CD14-positive monocyte (primary cell): Measurements from ENCODE around the gene ACACB. TPM values are rescaled to one million over a fixed set of nuclear protein-coding genes. Genes with fewer than 3 reads are reported as not detected.

Experiments
- DNase-seq, 3 donors: peaks; one replicate each; pipeline ENCODE4 v3.0.0-alpha.2; 2011 to 2022
- H2AFZ ChIP-seq: 2 replicates; pipeline ENCODE4 v1.6.0; 2012; ENCODE audit warnings: mild to moderate bottlenecking, low read depth, low read length, inconsistent platforms; ENCODE audit not compliant: insufficient read depth, poor library complexity, severe bottlenecking
- H3K27ac ChIP-seq, 2 donors: 1 replicate in 1 of 2; 2 replicates in 1 of 2; pipeline ENCODE4 v1.5.1; 2012 to 2013; ENCODE audit warnings: low read length in 2 of 2, control low read depth in 1 of 2, inconsistent platforms in 1 of 2, low read depth in 1 of 2, mild to moderate bottlenecking in 1 of 2
- H3K27me3 ChIP-seq, 2 donors: one replicate each; pipeline versions ENCODE4 v1.6.0 to v1.6.1; 2011 to 2013; ENCODE audit warnings: low read length in 2 of 2; ENCODE audit not compliant: control insufficient read depth in 2 of 2, insufficient read depth in 2 of 2
- H3K36me3 ChIP-seq, 2 donors: replicated peaks in 1 of 2; 1 replicate in 1 of 2; 2 replicates in 1 of 2; pipeline versions ENCODE4 v1.5.1 to v1.6.1; 2012 to 2013; ENCODE audit warnings: low read length in 2 of 2, control low read depth in 1 of 2, inconsistent platforms in 1 of 2, mild to moderate bottlenecking in 1 of 2; ENCODE audit not compliant: insufficient read depth in 2 of 2, control insufficient read depth in 1 of 2
- H3K4me1 ChIP-seq, 2 donors: 1 replicate in 1 of 2; 2 replicates in 1 of 2; pipeline versions ENCODE4 v1.5.1 to v1.6.1; 2012 to 2013; ENCODE audit warnings: low read length in 2 of 2, control low read depth in 1 of 2, inconsistent platforms in 1 of 2, mild to moderate bottlenecking in 1 of 2, moderate library complexity in 1 of 2; ENCODE audit not compliant: insufficient read depth in 2 of 2, control insufficient read depth in 1 of 2
- H3K4me2 ChIP-seq: replicated peaks from 2 replicates; pipeline ENCODE3; 2012; ENCODE audit warnings: low read length, moderate library complexity, mild to moderate bottlenecking; ENCODE audit not compliant: poor library complexity, severe bottlenecking; ENCODE audit errors: extremely low read depth
- H3K4me3 ChIP-seq, 3 experiments: fragments of 200-600 bp in 1 of 3; sonication (generic) in 1 of 3; replicated peaks in 1 of 3; 1 replicate in 2 of 3; 2 replicates in 1 of 3; pipeline ENCODE4 v1.5.1; 2011 to 2013; ENCODE audit warnings: low read length in 3 of 3, mild to moderate bottlenecking in 3 of 3, control low read depth in 2 of 3, low read depth in 2 of 3, inconsistent platforms in 1 of 3, moderate library complexity in 1 of 3
- H3K79me2 ChIP-seq: 2 replicates; pipeline ENCODE4 v1.6.0; 2012; ENCODE audit warnings: mild to moderate bottlenecking, control low read depth, inconsistent platforms, low read length, moderate library complexity; ENCODE audit not compliant: insufficient read depth
- H3K9ac ChIP-seq: 2 replicates; pipeline ENCODE4 v1.6.0; 2017; ENCODE audit warnings: low read length, mild to moderate bottlenecking; ENCODE audit not compliant: insufficient read depth, poor library complexity, severe bottlenecking
- H3K9me3 ChIP-seq, 2 donors: replicated peaks in 1 of 2; 1 replicate in 1 of 2; 2 replicates in 1 of 2; pipeline versions ENCODE4 v1.5.1 to v1.6.1; 2012 to 2013; ENCODE audit warnings: low read length in 2 of 2, control low read depth in 1 of 2; ENCODE audit not compliant: control insufficient read depth in 1 of 2, insufficient read depth in 1 of 2
- H4K20me1 ChIP-seq: 2 replicates; pipeline ENCODE4 v1.6.0; 2012; ENCODE audit warnings: mild to moderate bottlenecking, low read length, control low read depth, moderate library complexity; ENCODE audit not compliant: insufficient read depth
- H3K27ac Mint-ChIP-seq, 7 donors: one replicate each; pipeline ENCODE4 v1.8.0; 2020; ENCODE audit warnings: mild to moderate bottlenecking in 7 of 7, mixed read lengths in 7 of 7, moderate library complexity in 6 of 7, inconsistent platforms in 2 of 7
- H3K27me3 Mint-ChIP-seq, 3 donors: one replicate each; pipeline ENCODE4 v1.8.0; 2021 to 2022; ENCODE audit warnings: low read depth in 3 of 3, mild to moderate bottlenecking in 3 of 3, mixed read lengths in 3 of 3, moderate library complexity in 3 of 3, inconsistent platforms in 1 of 3
- H3K36me3 Mint-ChIP-seq, 2 donors: one replicate each; pipeline ENCODE4 v1.8.0; 2020; ENCODE audit warnings: mixed read lengths in 2 of 2, inconsistent platforms in 1 of 2, mild to moderate bottlenecking in 1 of 2
- H3K4me1 Mint-ChIP-seq: one replicate; pipeline ENCODE4 v1.8.0; 2020; ENCODE audit warnings: mild to moderate bottlenecking, mixed read lengths
- H3K4me3 Mint-ChIP-seq, 2 donors: one replicate each; pipeline ENCODE4 v1.8.0; 2020; ENCODE audit warnings: mild to moderate bottlenecking in 2 of 2, mixed read lengths in 2 of 2, moderate library complexity in 1 of 2
- H3K9me3 Mint-ChIP-seq, 7 donors: one replicate each; pipeline ENCODE4 v1.8.0; 2020 to 2022; ENCODE audit warnings: mixed read lengths in 7 of 7, mild to moderate bottlenecking in 6 of 7, moderate library complexity in 6 of 7, inconsistent platforms in 2 of 7
- WGBS: methylation state at CpG from one replicate; pipeline ENCODE4 v1.1.5; 2013; ENCODE audit warnings: missing lambda C conversion rate; ENCODE audit not compliant: insufficient coverage; 5-methylcytosine and 5-hydroxymethylcytosine counted together
- intact Hi-C, 2 donors: fragments of 100-400 bp; cut with micrococcal nuclease; formaldehyde crosslinking; loops; one replicate each; pipeline versions ENCODE4 v1.15.0 to v1.15.1; 2023
- polyA plus RNA-seq, 3 donors: library from polyadenylated mRNA; depleted of rRNA in 1 of 3; unstranded in 2 of 3; stranded (reverse) in 1 of 3; fragments of 300-500 nt in 2 of 3; fragments of >200 nt in 1 of 3; fragmentation: Illumina TruSeq in 2 of 3; gene quantifications; 1 replicate in 2 of 3; 2 replicates in 1 of 3; pipeline ENCODE4 v1.2.3, GENCODE V29; 2012 to 2021
- TF ChIP-seq, protein P1 (sequence below): fragments of 200-600 bp; IDR thresholded peaks from one replicate; pipeline ENCODE4 v1.8.0; 2022; ENCODE audit warnings: antibody characterized with exemption, mild to moderate bottlenecking

Gene ACACB
- polyA plus RNA-seq, 3 donors: 0.14 to 5.0 (median 1.9) TPM

- Histone ChIP-seq H3K36me3 (no peaks in the 10 kb centered on the region), H3K4me1 (peaks cover 5 to 10% of the 10 kb centered on the region in 2 donors), H3K4me2 (no peak overlapping the region), H3K4me3 (no peak overlapping the region), H2AFZ (no peak overlapping the region), H4K20me1 (no peaks in the 10 kb centered on the region), H3K9ac (no peak overlapping the region), H3K27me3 (no peaks in the 10 kb centered on the region), H3K79me2 (no peaks in the 10 kb centered on the region), H3K9me3 (no peaks in the 10 kb centered on the region), H3K27ac (no peak overlapping the region)
- WGBS: 100% methylated on average over 9 of the region's 10 CpGs
- H3K4me1 Mint-ChIP-seq: peaks cover 13% of the 10 kb centered on the region
- no peak overlapping the region for H3K4me3 Mint-ChIP-seq
- TF ChIP-seq, protein P1, sequence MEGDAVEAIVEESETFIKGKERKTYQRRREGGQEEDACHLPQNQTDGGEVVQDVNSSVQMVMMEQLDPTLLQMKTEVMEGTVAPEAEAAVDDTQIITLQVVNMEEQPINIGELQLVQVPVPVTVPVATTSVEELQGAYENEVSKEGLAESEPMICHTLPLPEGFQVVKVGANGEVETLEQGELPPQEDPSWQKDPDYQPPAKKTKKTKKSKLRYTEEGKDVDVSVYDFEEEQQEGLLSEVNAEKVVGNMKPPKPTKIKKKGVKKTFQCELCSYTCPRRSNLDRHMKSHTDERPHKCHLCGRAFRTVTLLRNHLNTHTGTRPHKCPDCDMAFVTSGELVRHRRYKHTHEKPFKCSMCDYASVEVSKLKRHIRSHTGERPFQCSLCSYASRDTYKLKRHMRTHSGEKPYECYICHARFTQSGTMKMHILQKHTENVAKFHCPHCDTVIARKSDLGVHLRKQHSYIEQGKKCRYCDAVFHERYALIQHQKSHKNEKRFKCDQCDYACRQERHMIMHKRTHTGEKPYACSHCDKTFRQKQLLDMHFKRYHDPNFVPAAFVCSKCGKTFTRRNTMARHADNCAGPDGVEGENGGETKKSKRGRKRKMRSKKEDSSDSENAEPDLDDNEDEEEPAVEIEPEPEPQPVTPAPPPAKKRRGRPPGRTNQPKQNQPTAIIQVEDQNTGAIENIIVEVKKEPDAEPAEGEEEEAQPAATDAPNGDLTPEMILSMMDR: no peak
- H3K9me3 Mint-ChIP-seq: no peaks in the 10 kb centered on the region
- H3K27me3 Mint-ChIP-seq: peaks cover 0 to 2% (median 2%) of the 10 kb centered on the region in 3 donors
- H3K36me3 Mint-ChIP-seq: no peaks in the 10 kb centered on the region
- intact Hi-C loops: no loop called here
- DNase-seq: no peak
- no peak overlapping the region for H3K27ac Mint-ChIP-seq
Measured at GRCh38 chr12:109278912-109279311, 162.5 kb downstream of the ACACB start.

DNA sequence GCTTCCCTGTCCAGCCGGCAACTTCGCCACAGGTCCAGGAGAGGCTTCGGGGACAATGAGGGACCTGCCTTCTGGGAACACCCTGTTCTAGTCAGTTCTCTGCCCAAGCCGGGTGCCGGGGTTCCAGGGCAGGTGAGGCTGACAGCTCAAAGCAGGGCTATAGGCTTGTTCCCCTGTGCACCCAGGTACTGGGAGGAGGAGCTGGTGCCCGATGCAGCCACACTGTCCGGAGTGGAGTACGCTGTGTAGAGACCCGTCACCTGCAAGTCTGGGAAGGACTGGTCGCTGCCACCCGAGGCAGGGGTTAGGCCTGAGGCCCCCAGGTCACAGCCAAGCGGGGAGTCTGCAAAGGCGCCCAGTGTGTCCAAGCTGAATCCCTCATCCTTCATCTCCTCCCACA lies 163.1 kb downstream of the ACACB start:
- Histone ChIP-seq H3K9me3 (no peaks in the 10 kb centered on the region), H2AFZ (no peak overlapping the region), H3K27ac (no peak overlapping the region), H3K4me2 (no peak overlapping the region), H3K36me3 (no peaks in the 10 kb centered on the region), H3K9ac (no peak overlapping the region), H3K4me3 (no peak overlapping the region), H3K4me1 (peaks cover 5 to 10% of the 10 kb centered on the region in 2 donors), H4K20me1 (no peaks in the 10 kb centered on the region), H3K27me3 (no peaks in the 10 kb centered on the region), H3K79me2 (no peaks in the 10 kb centered on the region)
- Mint-ChIP-seq H3K36me3 (no peaks in the 10 kb centered on the region), H3K9me3 (no peaks in the 10 kb centered on the region), H3K4me1 (peaks cover 13% of the 10 kb centered on the region), H3K27me3 (peaks cover 0 to 2% (median 2%) of the 10 kb centered on the region in 3 donors), H3K4me3 (no peak overlapping the region), H3K27ac (no peak overlapping the region)
- no peak for DNase-seq
- TF ChIP-seq, protein P1: no peak
- WGBS: 97% methylated on average over 10 of the region's 13 CpGs
- intact Hi-C loops: no loop called here
